Loucy (cell line): ENCODE measurements around the gene ALPK3.

Experiments used
- H2AFZ ChIP-seq: fragments of 200-600 bp; sonication (generic); 2 replicates; pipeline ENCODE4 v1.6.0; 2016; ENCODE audit warnings: antibody characterized with exemption, mild to moderate bottlenecking, low read length, moderate library complexity
- H3F3A ChIP-seq: fragments of 200-600 bp; 2 replicates; pipeline ENCODE4 v1.6.0; 2016; ENCODE audit warnings: antibody characterized with exemption, low read depth, mild to moderate bottlenecking
- H3K27me3 ChIP-seq: fragments of 200-600 bp; sonication (generic); 2 replicates; pipeline ENCODE4 v1.6.1; 2014; ENCODE audit warnings: low read length, mild to moderate bottlenecking; ENCODE audit not compliant: insufficient read depth, poor library complexity, severe bottlenecking
- H3K36me3 ChIP-seq: fragments of 200-600 bp; sonication (generic); 2 replicates; pipeline ENCODE4 v1.6.1; 2016; ENCODE audit warnings: low read length; ENCODE audit not compliant: insufficient read depth
- H3K4me1 ChIP-seq: fragments of 200-600 bp; sonication (generic); 2 replicates; pipeline ENCODE4 v1.5.1; 2014; ENCODE audit warnings: low read length, mild to moderate bottlenecking; ENCODE audit not compliant: insufficient read depth, poor library complexity, severe bottlenecking
- H3K4me2 ChIP-seq: fragments of 200-600 bp; sonication (generic); 2 replicates; pipeline ENCODE4 v1.6.0; 2014; ENCODE audit warnings: antibody characterized with exemption, low read length, low read depth, mild to moderate bottlenecking; ENCODE audit not compliant: poor library complexity, severe bottlenecking
- H3K4me3 ChIP-seq: fragments of 200-600 bp; sonication (generic); 2 replicates; pipeline ENCODE4 v1.5.1; 2014; ENCODE audit warnings: low read length, mild to moderate bottlenecking, mixed read lengths; ENCODE audit not compliant: poor library complexity, severe bottlenecking
- H3K79me2 ChIP-seq: fragments of 200-600 bp; sonication (generic); 2 replicates; pipeline ENCODE4 v1.6.1; 2014; ENCODE audit warnings: low read length; ENCODE audit not compliant: insufficient read depth
- H3K9ac ChIP-seq: fragments of 200-600 bp; sonication (generic); 2 replicates; pipeline ENCODE4 v1.6.0; 2014; ENCODE audit warnings: mild to moderate bottlenecking, low read depth, low read length, moderate library complexity; ENCODE audit not compliant: poor library complexity, severe bottlenecking
- H3K9me2 ChIP-seq: fragments of 200-600 bp; sonication (generic); replicated peaks from 2 replicates; pipeline ENCODE4 v1.6.1; 2016; ENCODE audit warnings: low read depth, low read length, mixed read lengths
- H3K9me3 ChIP-seq: fragments of 200-600 bp; sonication (generic); 2 replicates; pipeline ENCODE4 v1.6.1; 2014; ENCODE audit warnings: mild to moderate bottlenecking, antibody characterized with exemption, low read length, low read depth; ENCODE audit not compliant: insufficient read depth
- H4K20me1 ChIP-seq: fragments of 200-600 bp; sonication (generic); 2 replicates; pipeline ENCODE4 v1.6.0; 2014; ENCODE audit warnings: antibody characterized with exemption, low read length, mild to moderate bottlenecking; ENCODE audit not compliant: insufficient read depth, poor library complexity, severe bottlenecking
- CTCF ChIP-seq: fragments of 200-600 bp; sonication (generic); conservative IDR thresholded peaks from 2 replicates; pipeline ENCODE4 v1.5.1; 2014; ENCODE audit warnings: mild to moderate bottlenecking, antibody characterized with exemption, low read length
- EZH2phosphoT487 ChIP-seq: fragments of 200-600 bp; IDR thresholded peaks from 2 replicates; pipeline ENCODE4 v1.6.1; 2018; ENCODE audit warnings: antibody characterized with exemption, mild to moderate bottlenecking, moderate library complexity, borderline replicate concordance

The ALPK3 gene

GRCh38 chr15:84872009-84872910, 55.1 kb downstream of the ALPK3 start:
- H3K4me3 ChIP-seq, result no peak overlapping the region
- no peaks in the 10 kb centered on the region for H3K9me3 ChIP-seq
- H3K9ac ChIP-seq, result no peak overlapping the region
- no peaks in the 10 kb centered on the region for H3K36me3 ChIP-seq
- no peak overlapping the region for H2AFZ ChIP-seq
- no peaks in the 10 kb centered on the region for H3K9me2 ChIP-seq
- TF ChIP-seq CTCF (no peak), EZH2phosphoT487 (no peak)
- no peaks in the 10 kb centered on the region for H4K20me1 ChIP-seq
- no peaks in the 10 kb centered on the region for H3K79me2 ChIP-seq
- no peaks in the 10 kb centered on the region for H3K27me3 ChIP-seq
- no peaks in the 10 kb centered on the region for H3K4me1 ChIP-seq
- H3F3A ChIP-seq, result no peaks in the 10 kb centered on the region
- H3K4me2 ChIP-seq, result no peak overlapping the region

- H3F3A ChIP-seq, result no peaks in the 10 kb centered on the region
These were observed 56.8 kb downstream of the ALPK3 start for GRCh38 chr15:84873997-84874396.

DNA sequence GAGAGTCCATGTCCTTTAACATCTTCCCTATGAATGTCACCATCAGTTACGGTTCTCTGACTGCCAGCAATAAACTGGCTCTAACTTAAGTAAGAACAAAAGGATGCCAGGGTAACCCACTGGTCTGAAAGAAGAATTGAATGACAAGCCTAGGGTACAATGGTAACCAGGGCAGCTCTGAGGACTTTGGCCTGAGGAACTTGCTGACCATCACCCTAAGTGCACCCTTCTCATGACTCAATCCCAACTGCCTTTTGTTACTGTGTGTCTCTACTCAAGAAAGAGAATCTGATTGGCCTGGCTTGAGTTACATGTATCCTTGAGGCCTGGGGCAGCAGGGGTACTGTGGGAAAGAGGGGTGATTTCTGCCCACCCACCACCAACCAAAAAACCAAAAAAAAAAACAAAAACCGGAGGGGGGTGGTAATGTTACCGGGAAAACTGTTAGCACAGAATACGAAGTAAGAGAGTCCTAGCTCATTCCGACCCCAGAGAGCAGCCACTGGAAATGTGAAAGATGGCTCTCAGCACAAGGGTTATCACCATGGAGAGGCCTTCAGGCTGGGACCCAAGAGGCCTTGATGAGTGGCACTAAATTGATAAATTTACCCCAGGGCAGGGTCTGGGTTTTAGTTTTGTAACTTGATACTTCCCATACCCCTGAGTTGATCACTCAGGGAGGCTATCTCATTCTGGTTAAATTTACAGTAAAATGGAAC, 58.0 kb downstream of the ALPK3 start:
- H3K36me3 ChIP-seq, result no peaks in the 10 kb centered on the region
- H3K9ac ChIP-seq, result no peak overlapping the region
- H3K4me3 ChIP-seq, result no peak overlapping the region
- no peak overlapping the region for H2AFZ ChIP-seq
- H3F3A ChIP-seq, result no peaks in the 10 kb centered on the region
- H3K4me2 ChIP-seq, result no peak overlapping the region
- no peaks in the 10 kb centered on the region for H3K9me3 ChIP-seq
- H3K27me3 ChIP-seq, result no peaks in the 10 kb centered on the region
- no peaks in the 10 kb centered on the region for H3K4me1 ChIP-seq
- no peaks in the 10 kb centered on the region for H3K79me2 ChIP-seq
- TF ChIP-seq EZH2phosphoT487 (no peak), CTCF (no peak)
- no peaks in the 10 kb centered on the region for H3K9me2 ChIP-seq
- H4K20me1 ChIP-seq, result no peaks in the 10 kb centered on the region

More at GRCh38 chr15:84873997-84874396, 56.8 kb downstream of the ALPK3 start:
- H3K9ac ChIP-seq, result no peak overlapping the region
- TF ChIP-seq CTCF (no peak), EZH2phosphoT487 (no peak)
- H3K9me2 ChIP-seq, result no peaks in the 10 kb centered on the region
- H3K79me2 ChIP-seq, result no peaks in the 10 kb centered on the region
- H3K4me1 ChIP-seq, result no peaks in the 10 kb centered on the region
- H2AFZ ChIP-seq, result no peak overlapping the region
- H3K4me3 ChIP-seq, result no peak overlapping the region
- H3K27me3 ChIP-seq, result no peaks in the 10 kb centered on the region
- no peak overlapping the region for H3K4me2 ChIP-seq
- no peaks in the 10 kb centered on the region for H4K20me1 ChIP-seq
- H3K36me3 ChIP-seq, result no peaks in the 10 kb centered on the region
- H3K9me3 ChIP-seq, result no peaks in the 10 kb centered on the region
